HG02870 (cell line): ENCODE results near the gene SARDH.

ENCODE experiments used
- ATAC-seq: cut with Tn5 transposase; IDR thresholded peaks from one replicate; pipeline ENCODE4 v1.9.1; 2021; ENCODE audit warnings: mild to moderate bottlenecking, moderate library complexity; ENCODE audit not compliant: unreplicated experiment

The SARDH gene

GRCh38 chr9:133716564-133717112 is 21.5 kb downstream of the SARDH start:
- ATAC-seq: no peak

DNA sequence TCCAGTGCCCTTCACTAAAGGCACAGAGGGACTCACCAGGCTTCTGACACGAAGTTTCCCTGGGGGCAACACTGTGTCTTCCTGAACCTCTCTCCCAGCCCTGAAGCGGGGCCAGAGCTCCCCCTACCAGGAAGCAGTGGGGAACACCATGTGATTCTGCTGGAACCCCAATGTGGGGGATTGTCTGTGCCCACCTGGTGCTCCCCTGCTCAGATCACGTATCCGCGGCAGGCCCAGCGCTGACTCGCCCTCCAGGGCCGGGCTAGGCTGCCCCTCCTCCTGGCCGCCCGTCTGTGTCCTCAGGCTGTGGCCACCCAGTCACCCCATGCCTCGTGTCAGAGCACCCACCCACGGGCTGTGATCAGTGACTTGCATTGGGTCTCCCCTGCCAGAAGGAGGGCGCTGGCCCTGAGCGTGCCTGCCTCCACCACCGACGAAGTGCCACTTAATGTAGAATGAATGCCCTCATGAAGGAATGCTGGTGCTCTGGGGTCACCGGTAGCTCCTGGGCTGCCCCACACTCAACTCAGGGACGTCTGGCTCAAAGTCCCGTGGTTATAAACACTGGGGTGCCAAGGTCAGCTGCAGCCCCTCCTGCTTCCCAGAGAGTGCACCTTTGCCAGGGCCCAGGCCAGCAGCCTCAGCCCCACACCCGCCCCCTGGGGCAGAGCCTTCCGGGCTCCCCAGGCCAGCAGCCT is 22.1 kb downstream of the SARDH start:
- ATAC-seq: no peak

GRCh38 chr9:133715295-133715865 is 22.8 kb downstream of the SARDH start:
- ATAC-seq: no peak

GRCh38 chr9:133714606-133715294 is 23.4 kb downstream of the SARDH start:
- ATAC-seq: no peak

DNA sequence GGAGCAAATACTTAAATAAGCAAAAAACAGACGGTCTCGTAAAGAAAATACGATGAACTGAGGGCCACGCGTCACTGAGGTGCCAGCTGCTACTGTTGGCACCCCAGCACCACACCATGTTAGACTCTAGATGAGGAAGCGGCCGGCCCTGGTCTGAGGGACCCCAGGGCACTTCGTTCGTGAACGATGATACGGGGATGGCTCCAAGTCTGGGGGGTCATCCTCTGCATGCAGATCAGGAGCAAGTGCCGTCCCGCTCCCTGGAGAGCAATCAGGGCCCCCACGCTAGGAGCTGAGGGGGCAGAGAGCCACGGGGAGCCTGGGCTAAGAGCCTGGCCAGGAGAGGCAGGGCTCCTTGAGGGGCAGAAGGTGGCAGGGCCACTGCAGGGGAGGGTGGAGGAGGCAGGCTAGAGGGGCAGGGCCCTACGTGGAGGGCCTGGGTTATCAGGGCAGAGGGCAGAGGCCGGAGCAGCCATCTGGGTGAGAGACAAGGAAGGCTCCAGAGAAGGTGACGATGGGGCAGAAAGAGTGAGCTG is 24.1 kb downstream of the SARDH start:
- ATAC-seq: no peak

- no peak for ATAC-seq
Measured at GRCh38 chr9:133713150-133713959, 24.8 kb downstream of the SARDH start.

GRCh38 chr9:133712221-133713100 is 25.7 kb downstream of the SARDH start:
- no peak for ATAC-seq

DNA sequence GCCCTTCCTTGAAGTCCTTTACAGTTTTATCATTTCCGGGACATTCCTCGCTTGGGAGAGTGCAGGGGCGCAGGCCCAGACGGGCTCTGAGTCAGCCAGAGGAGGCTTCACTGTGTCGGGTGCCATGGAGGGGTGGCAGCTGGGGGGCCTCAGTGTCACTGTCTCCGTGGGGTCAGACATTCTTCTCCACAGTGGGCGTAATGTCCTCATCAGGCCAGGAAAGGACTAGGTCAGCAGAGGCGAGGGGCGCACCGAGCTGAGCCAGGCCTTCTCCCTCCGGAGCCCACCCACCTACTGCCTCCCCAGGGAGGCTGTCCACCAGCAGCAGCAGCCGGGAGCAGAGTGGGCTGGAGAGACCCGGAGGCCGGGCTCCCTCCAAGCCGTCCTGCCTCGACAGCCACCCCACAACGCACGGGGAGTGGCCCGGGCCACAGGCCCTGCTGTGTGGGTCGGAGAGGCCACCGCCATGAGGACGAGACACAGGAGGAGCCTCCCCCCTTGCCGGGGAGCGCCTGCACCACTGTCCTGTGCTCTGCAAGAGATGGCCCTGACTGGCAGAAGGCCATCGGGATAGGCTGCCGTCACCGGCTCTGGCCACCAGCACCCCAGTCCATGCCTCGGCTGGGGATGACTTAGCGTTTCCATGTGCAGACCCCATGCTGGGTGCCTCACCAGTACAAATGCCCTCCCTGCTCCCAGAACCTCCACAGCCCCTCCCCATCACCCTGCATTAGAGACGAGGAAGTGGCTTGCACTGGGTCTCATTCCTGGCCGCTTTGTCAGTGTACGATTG is 26.5 kb downstream of the SARDH start:
- no peak for ATAC-seq

- ATAC-seq: no peak
Measured at GRCh38 chr9:133710661-133711427, 27.3 kb downstream of the SARDH start.

DNA sequence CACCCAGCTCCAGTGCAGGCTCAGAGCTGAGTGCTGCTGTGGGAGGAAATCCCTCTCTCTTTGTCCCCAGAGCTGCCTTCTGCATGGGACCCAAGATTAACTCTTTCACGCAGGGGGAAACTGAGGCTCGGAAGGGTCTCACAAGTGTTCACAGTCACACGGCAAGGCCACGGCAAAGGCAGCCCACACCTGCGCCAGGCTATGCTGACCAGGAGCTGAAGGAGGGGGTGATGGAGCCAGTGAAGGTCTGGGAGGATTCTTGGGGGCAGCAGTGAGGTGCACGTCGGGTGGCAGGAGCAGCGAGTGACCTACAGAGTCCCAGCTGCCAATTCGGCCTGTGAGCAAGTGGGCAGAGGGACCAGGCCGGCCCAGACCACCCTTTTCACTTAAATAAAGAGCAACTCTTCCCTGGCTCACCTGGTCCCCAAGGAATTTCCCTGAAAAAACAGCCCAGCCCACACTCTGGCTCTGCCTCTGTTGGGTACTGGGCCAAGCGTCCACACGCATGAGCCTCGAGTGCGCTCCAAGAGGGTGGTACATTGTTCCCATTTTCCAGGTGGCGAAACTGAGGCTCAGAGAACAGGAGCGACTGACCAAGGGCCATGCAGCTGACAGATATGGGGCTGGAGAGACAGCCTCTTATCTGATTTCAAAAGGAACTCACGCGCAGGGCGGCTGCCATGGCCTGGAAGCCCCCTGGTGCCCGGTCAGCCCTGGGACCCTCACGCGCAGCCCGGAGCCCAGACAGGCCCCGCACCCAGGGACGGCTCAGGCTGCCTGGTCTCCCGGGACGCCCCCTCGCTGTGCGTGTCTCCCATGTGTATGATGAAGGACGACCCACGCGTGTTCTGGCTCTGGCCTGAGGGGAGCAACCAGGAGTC is 28.2 kb downstream of the SARDH start:
- no peak for ATAC-seq

GRCh38 chr9:133709015-133709611 is 29.0 kb downstream of the SARDH start:
- ATAC-seq: no peak

GRCh38 chr9:133708246-133709014 is 29.7 kb downstream of the SARDH start:
- ATAC-seq: no peak

DNA sequence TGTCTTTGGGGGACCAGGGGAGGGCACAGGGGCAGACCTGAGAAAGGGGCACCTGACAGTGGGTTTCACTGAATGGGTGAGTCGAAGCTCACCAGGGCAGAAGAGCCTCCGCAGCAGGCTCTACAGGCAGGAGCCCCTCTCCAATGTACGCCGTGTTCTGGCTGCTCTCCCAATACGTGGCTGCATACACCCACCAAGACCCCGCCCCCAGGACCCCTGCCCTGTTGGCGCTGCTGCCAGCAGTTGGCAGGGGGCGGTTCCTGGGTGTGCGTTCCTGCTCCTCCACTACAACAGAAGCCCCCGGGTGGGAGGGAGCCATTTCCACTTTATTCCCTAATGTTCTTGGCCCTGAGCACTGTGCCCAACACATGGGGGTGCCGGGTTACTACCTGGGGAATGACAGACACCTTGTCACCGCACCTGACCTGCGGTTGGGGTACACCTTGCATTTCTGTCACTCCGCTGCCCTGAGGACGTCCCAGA is 30.3 kb downstream of the SARDH start:
- no peak for ATAC-seq

DNA sequence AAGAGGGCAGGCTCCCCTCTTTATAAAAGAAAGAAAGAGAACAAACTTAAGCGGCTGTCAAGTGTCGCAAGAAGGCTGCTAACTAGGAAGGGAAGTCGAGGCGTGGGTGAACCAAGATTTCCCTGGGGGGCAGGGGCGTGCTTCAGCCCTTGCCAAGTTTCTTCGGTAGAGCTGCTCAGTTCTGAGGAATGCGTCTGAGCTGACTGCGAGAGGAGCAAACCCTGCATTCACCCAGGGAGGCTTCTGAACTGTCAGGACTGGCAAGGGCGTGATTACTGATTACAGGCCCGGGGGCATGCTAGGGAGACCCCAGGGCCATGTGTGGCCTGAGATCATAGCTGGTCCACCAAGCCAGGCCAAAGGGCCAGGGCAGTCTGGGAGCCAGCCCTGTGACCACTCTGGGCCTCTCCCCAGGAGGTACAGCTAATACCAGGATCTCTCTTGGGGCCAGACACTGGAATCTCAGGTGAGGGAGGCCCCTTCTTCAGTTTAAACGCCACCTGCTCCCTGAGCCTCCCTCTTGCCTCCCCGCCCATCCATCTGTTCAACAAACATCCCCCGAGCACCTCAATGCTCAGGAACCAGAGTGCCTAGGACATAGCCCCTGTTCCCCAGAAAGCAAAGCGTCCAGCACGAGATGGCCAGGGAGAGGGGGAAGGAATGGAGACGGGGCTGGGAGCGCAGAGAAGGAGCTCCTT is 30.9 kb downstream of the SARDH start:
- ATAC-seq: no peak

DNA sequence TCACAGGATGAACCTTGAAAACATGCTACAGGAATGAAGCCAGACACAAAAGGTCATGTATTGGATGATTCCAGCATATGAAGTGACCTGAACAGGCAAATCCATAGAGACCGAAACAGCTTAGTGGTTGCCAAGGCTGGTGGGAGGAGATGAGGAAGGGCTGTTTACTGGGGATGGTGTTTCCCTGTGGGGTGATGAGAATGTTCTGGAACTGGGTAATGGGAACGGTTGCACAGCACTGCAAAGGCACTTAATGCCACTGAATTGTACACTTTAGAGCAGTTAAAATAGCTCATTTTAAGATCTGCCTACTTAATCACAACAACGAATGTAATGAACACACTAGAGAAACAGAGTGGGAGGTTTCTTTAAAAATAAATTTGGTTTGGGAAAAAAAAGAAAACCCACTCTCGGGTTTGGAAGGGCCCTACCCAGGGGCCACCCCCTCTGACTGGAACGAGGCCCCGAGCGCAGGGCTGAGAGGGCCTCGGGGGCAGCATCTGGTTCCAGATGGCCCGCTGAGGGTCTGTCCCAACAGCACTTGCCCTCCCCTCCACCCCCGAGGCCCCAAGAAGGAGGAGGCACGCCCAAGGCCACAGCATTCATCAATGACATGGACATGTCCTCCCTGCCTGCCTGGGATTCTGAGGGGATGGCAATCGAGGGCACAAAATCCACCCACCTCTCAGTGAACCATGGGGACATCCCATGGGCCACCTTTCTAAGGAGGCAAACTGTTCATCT is 31.7 kb downstream of the SARDH start:
- no peak for ATAC-seq
